Astrocyte of the spinal cord (primary cell): ENCODE measurements around the gene ZFHX3.
A peak's percentile ranks its signal among the peaks of the same experiment; 100 is the strongest.

Experiments
- DNase-seq: peaks from one replicate; pipeline ENCODE4 v3.0.0; 2011; ENCODE audit warnings: low read depth, low spot score
- H3K4me3 ChIP-seq: 2 replicates; pipeline ENCODE4 v1.5.1; 2011; ENCODE audit warnings: low read depth, mild to moderate bottlenecking, low read length, moderate library complexity
- CTCF ChIP-seq: IDR thresholded peaks from 2 replicates; pipeline ENCODE4 v1.5.1; 2012; ENCODE audit warnings: low read depth, mild to moderate bottlenecking, low read length, inconsistent platforms
- in situ Hi-C: cut with HindIII; loops from 2 replicates; pipeline ENCODE4 v1.10.0; 2017; ENCODE audit warnings: low sequenced_read_pairs

Gene ZFHX3

GRCh38 chr16:73059779-73060615 lies 12.1 kb upstream of the ZFHX3 start:
- H3K4me3 ChIP-seq: peak overlapping the region; percentile 77
- in situ Hi-C loops: no loop called here
- TF ChIP-seq CTCF: no peak
- peak; percentile 47 for DNase-seq

- in situ Hi-C loops: no loop called here
- TF ChIP-seq CTCF: no peak
- peak overlapping the region; percentile 77 for H3K4me3 ChIP-seq
- no peak for DNase-seq
Measured at GRCh38 chr16:73058616-73059409, 10.9 kb upstream of the ZFHX3 start.

GRCh38 chr16:73058221-73058615 lies 10.3 kb upstream of the ZFHX3 start:
- DNase-seq: no peak
- in situ Hi-C loops: no loop called here
- H3K4me3 ChIP-seq: peak overlapping the region; percentile 77
- no peak for TF ChIP-seq CTCF

- peak overlapping the region; percentile 77 for H3K4me3 ChIP-seq
- TF ChIP-seq CTCF: no peak
- no peak for DNase-seq
- in situ Hi-C loops: no loop called here
Measured at GRCh38 chr16:73057291-73058210, 9.6 kb upstream of the ZFHX3 start.

GRCh38 chr16:73056921-73057290 lies 9.0 kb upstream of the ZFHX3 start:
- TF ChIP-seq CTCF: no peak
- in situ Hi-C loops: no loop called here
- H3K4me3 ChIP-seq: peak overlapping the region; percentile 77
- DNase-seq: no peak

- in situ Hi-C loops: no loop called here
- DNase-seq: no peak
- TF ChIP-seq CTCF: no peak
- peak overlapping the region; percentile 77 for H3K4me3 ChIP-seq
Measured at GRCh38 chr16:73056448-73056847, 8.5 kb upstream of the ZFHX3 start.
